MCF 10A (cell line): ENCODE results near the gene DDX18. TPM values are rescaled to one million over a fixed set of nuclear protein-coding genes. Genes with fewer than 3 reads are reported as not detected.

Source experiments
- BruUV-seq: library from RNA; stranded (reverse); fragments of 400-500 nt; replicated peaks from 2 replicates; lab custom pipeline; 2021; lab: Mats Ljungman, UMichigan
- CTCF ChIA-PET: fragments of 300-600 bp; sonication (Branson Sonifier 250); formaldehyde crosslinking; extraction: SDS; loops from one replicate; lab custom pipeline; 2021; ENCODE audit warnings: antibody characterized with exemption, inconsistent platforms; lab: Yijun Ruan, JAX
- POLR2A ChIA-PET: fragments of 300-600, 350-650 bp; sonication (Branson Sonifier 250); formaldehyde crosslinking; extraction: SDS; loops from one replicate; lab custom pipeline; 2020; ENCODE audit warnings: antibody characterized with exemption, inconsistent platforms; lab: Yijun Ruan, JAX
- DNase-seq: peaks from one replicate; pipeline ENCODE4 v3.0.0-alpha.2; 2018; ENCODE audit not compliant: unreplicated experiment
- H3K27ac Mint-ChIP-seq: one replicate; pipeline ENCODE4 v1.8.0; 2022; ENCODE audit warnings: mild to moderate bottlenecking, low read depth, mixed read lengths; ENCODE audit not compliant: unreplicated experiment
- H3K27me3 Mint-ChIP-seq: one replicate; pipeline ENCODE4 v1.8.0; 2022; ENCODE audit warnings: mixed read lengths; ENCODE audit not compliant: insufficient read depth, unreplicated experiment
- H3K36me3 Mint-ChIP-seq: one replicate; pipeline ENCODE4 v1.8.0; 2022; ENCODE audit warnings: mild to moderate bottlenecking, moderate library complexity, mixed read lengths; ENCODE audit not compliant: insufficient read depth, unreplicated experiment
- H3K4me1 Mint-ChIP-seq: one replicate; pipeline ENCODE4 v1.8.0; 2022; ENCODE audit warnings: mixed read lengths; ENCODE audit not compliant: insufficient read depth, unreplicated experiment
- H3K4me3 Mint-ChIP-seq: one replicate; pipeline ENCODE4 v1.8.0; 2022; ENCODE audit warnings: mild to moderate bottlenecking, moderate library complexity, mixed read lengths; ENCODE audit not compliant: unreplicated experiment
- H3K9me3 Mint-ChIP-seq: one replicate; pipeline ENCODE4 v1.8.0; 2022; ENCODE audit warnings: mixed read lengths; ENCODE audit not compliant: unreplicated experiment
- CTCF ChIP-seq: fragments of 200-600 bp; IDR thresholded peaks from one replicate; pipeline ENCODE4 v1.8.0; 2022; ENCODE audit warnings: antibody characterized with exemption, mild to moderate bottlenecking; ENCODE audit not compliant: unreplicated experiment
- intact Hi-C: fragments of 100-400 bp; cut with micrococcal nuclease; formaldehyde crosslinking; loops from 2 replicates; pipeline ENCODE4 v1.14.1; 2022
- total RNA-seq: library from RNA; stranded (reverse); gene quantifications from 2 replicates; pipeline ENCODE4 v1.2.3, GENCODE V29; 2022

The DDX18 gene
- total RNA-seq, 1 experiment from 2014 or later: 101 TPM

GRCh38 chr2:117859532-117859911 lies 45.0 kb downstream of the DDX18 start:
- H3K9me3 Mint-ChIP-seq: no peaks in the 10 kb centered on the region
- H3K27me3 Mint-ChIP-seq: no peaks in the 10 kb centered on the region
- no peaks in the 10 kb centered on the region for H3K36me3 Mint-ChIP-seq
- no TSS peak for BruUV-seq
- H3K27ac Mint-ChIP-seq: no peak overlapping the region
- H3K4me1 Mint-ChIP-seq: peaks cover 12% of the 10 kb centered on the region
- POLR2A ChIA-PET: no interaction called here
- TF ChIP-seq CTCF: no peak
- CTCF ChIA-PET: no interaction called here
- no peak for DNase-seq
- intact Hi-C loops: no loop called here
- H3K4me3 Mint-ChIP-seq: no peak overlapping the region

- no peak for TF ChIP-seq CTCF
- POLR2A ChIA-PET: no interaction called here
- intact Hi-C loops: no loop called here
- CTCF ChIA-PET: no interaction called here
- Mint-ChIP-seq H3K4me1 (peaks cover 12% of the 10 kb centered on the region), H3K36me3 (no peaks in the 10 kb centered on the region), H3K27ac (no peak overlapping the region), H3K4me3 (no peak overlapping the region), H3K27me3 (no peaks in the 10 kb centered on the region), H3K9me3 (no peaks in the 10 kb centered on the region)
- no peak for DNase-seq
- BruUV-seq: no TSS peak
Observed at GRCh38 chr2:117859924-117860647, 45.6 kb downstream of the DDX18 start.

GRCh38 chr2:117862459-117862858 lies 48.0 kb downstream of the DDX18 start:
- Mint-ChIP-seq H3K4me1 (no peaks in the 10 kb centered on the region), H3K4me3 (no peak overlapping the region), H3K27me3 (no peaks in the 10 kb centered on the region), H3K9me3 (no peaks in the 10 kb centered on the region), H3K27ac (no peak overlapping the region), H3K36me3 (no peaks in the 10 kb centered on the region)
- no peak for TF ChIP-seq CTCF
- BruUV-seq: no TSS peak
- POLR2A ChIA-PET: no interaction called here
- intact Hi-C loops: no loop called here
- DNase-seq: no peak
- CTCF ChIA-PET: interaction anchor here (1.0 kb wide), 1 partner anchor 48 kb away, joined by 4 read pairs; the partner anchor contains the start of gene DDX18

- no peak overlapping the region for H3K27ac Mint-ChIP-seq
- no peaks in the 10 kb centered on the region for H3K36me3 Mint-ChIP-seq
- ChIA-PET CTCF (no interaction called here), POLR2A (no interaction called here)
- no peaks in the 10 kb centered on the region for H3K4me1 Mint-ChIP-seq
- no peak for DNase-seq
- peaks cover 34% of the 10 kb centered on the region for H3K27me3 Mint-ChIP-seq
- no peak overlapping the region for H3K4me3 Mint-ChIP-seq
- TF ChIP-seq CTCF: no peak
- BruUV-seq: no TSS peak
- no peaks in the 10 kb centered on the region for H3K9me3 Mint-ChIP-seq
- intact Hi-C loops: no loop called here
Observed at GRCh38 chr2:117875786-117876185, 61.3 kb downstream of the DDX18 start.
